RWPE2 (cell line): ENCODE data around the gene CELF1.

Experiments used
- ATAC-seq: fragments of 200-7000 bp; cut with Tn5 transposase; 3 replicates; pipeline ENCODE4 v1.9.1; 2021; ENCODE audit warnings: low read depth
- DNase-seq: peaks from one replicate; pipeline ENCODE4 v3.0.0-alpha.2; 2020; ENCODE audit warnings: low spot score
- H3K27ac ChIP-seq: fragments of 450-650 bp; 2 replicates; pipeline ENCODE4 v1.5.1; 2017; ENCODE audit warnings: mild to moderate bottlenecking; ENCODE audit not compliant: poor library complexity, severe bottlenecking
- H3K27me3 ChIP-seq: fragments of 250-450 bp; sonication (Bioruptor Pico); 2 replicates; pipeline ENCODE4 v1.5.1; 2021; ENCODE audit warnings: mild to moderate bottlenecking, moderate library complexity; ENCODE audit not compliant: insufficient read depth, poor library complexity, severe bottlenecking
- H3K36me3 ChIP-seq: fragments of 250-450 bp; sonication (Bioruptor Pico); 2 replicates; pipeline ENCODE4 v1.5.1; 2020; ENCODE audit warnings: low read depth, mild to moderate bottlenecking, moderate library complexity
- H3K4me1 ChIP-seq: fragments of 250-450 bp; sonication (Bioruptor Pico); 2 replicates; pipeline ENCODE4 v1.5.1; 2021; ENCODE audit warnings: mild to moderate bottlenecking, moderate library complexity; ENCODE audit not compliant: insufficient read depth, poor library complexity, severe bottlenecking
- H3K4me3 ChIP-seq: fragments of 250-450 bp; sonication (Bioruptor Pico); 2 replicates; pipeline ENCODE4 v1.5.1; 2021; ENCODE audit warnings: mild to moderate bottlenecking, moderate library complexity; ENCODE audit not compliant: severe bottlenecking
- H3K9me3 ChIP-seq: fragments of 250-450 bp; sonication (Bioruptor Pico); 2 replicates; pipeline ENCODE4 v1.5.1; 2021; ENCODE audit warnings: mild to moderate bottlenecking, moderate library complexity; ENCODE audit not compliant: severe bottlenecking
- CTCF ChIP-seq: fragments of 450-650 bp; IDR thresholded peaks from one replicate; pipeline ENCODE4 v1.5.1; 2017; ENCODE audit warnings: mild to moderate bottlenecking, moderate library complexity; ENCODE audit not compliant: poor library complexity, severe bottlenecking

CELF1 gene

GRCh38 chr11:47552566-47553405, at the start of gene CELF1:
Gene CELF1, minus strand, starts transcription at chr11:47553132. Its CDS starts 53,609 bp downstream, at chr11:47499523.
- ATAC-seq (peak; percentile 91), DNase-seq (peak; percentile 90)
- Histone ChIP-seq H3K27me3 (no peaks in the 10 kb centered on the region), H3K27ac (peak within 1 kb of the TSS; percentile 82), H3K4me3 (peak within 1 kb of the TSS; percentile 75), H3K9me3 (no peaks in the 10 kb centered on the region), H3K36me3 (peaks cover 32% of the 10 kb centered on the region), H3K4me1 (peaks cover 21% of the 10 kb centered on the region)
- TF ChIP-seq CTCF, result peak; percentile 98

GRCh38 chr11:47599902-47600301, 47.0 kb upstream of the CELF1 start:
- H3K27me3 ChIP-seq, result peaks cover 5% of the 10 kb centered on the region
- H3K4me1 ChIP-seq, result no peaks in the 10 kb centered on the region
- no peak overlapping the region for H3K4me3 ChIP-seq
- H3K27ac ChIP-seq, result no peak overlapping the region
- H3K36me3 ChIP-seq, result no peaks in the 10 kb centered on the region
- no peak for TF ChIP-seq CTCF
- no peak for ATAC-seq
- DNase-seq, result no peak
- no peaks in the 10 kb centered on the region for H3K9me3 ChIP-seq

GRCh38 chr11:47595967-47596366, 43.0 kb upstream of the CELF1 start:
- peaks cover 28% of the 10 kb centered on the region for H3K27me3 ChIP-seq
- no peak overlapping the region for H3K4me3 ChIP-seq
- H3K4me1 ChIP-seq, result no peaks in the 10 kb centered on the region
- H3K9me3 ChIP-seq, result no peaks in the 10 kb centered on the region
- H3K27ac ChIP-seq, result no peak overlapping the region
- no peak for ATAC-seq
- no peaks in the 10 kb centered on the region for H3K36me3 ChIP-seq
- DNase-seq, result no peak
- TF ChIP-seq CTCF, result no peak

- peak; percentile 35; the same call in 2 of the 3 replicates for ATAC-seq
- no peak for TF ChIP-seq CTCF
- DNase-seq, result no peak
- no peaks in the 10 kb centered on the region for H3K9me3 ChIP-seq
- peaks cover 28% of the 10 kb centered on the region for H3K27me3 ChIP-seq
- H3K36me3 ChIP-seq, result no peaks in the 10 kb centered on the region
- no peaks in the 10 kb centered on the region for H3K4me1 ChIP-seq
- no peak overlapping the region for H3K27ac ChIP-seq
- no peak overlapping the region for H3K4me3 ChIP-seq
Measured at GRCh38 chr11:47595029-47595428, 42.1 kb upstream of the CELF1 start.
